Fibroblast of pulmonary artery (primary cell): ENCODE measurements around the gene MIS12.

Experiments
- DNase-seq: peaks from one replicate; pipeline ENCODE4 v3.0.0-alpha.2; 2010; ENCODE audit warnings: low read depth
- H3K4me3 ChIP-seq: replicated peaks from 2 replicates; pipeline ENCODE4 v1.5.1; 2011; ENCODE audit warnings: low read depth, mild to moderate bottlenecking, control low read depth, low read length, moderate library complexity
- CTCF ChIP-seq: IDR thresholded peaks from 2 replicates; pipeline ENCODE4 v1.5.1; 2011; ENCODE audit warnings: mild to moderate bottlenecking, control low read depth, low read length, inconsistent platforms; ENCODE audit errors: missing control alignments

The MIS12 gene

GRCh38 chr17:5540321-5540720 lies 54.0 kb downstream of the MIS12 start:
- H3K4me3 ChIP-seq, result no peak overlapping the region
- no peak for DNase-seq
- no peak for TF ChIP-seq CTCF
